HEK293T (cell line): Measurements from ENCODE around the gene SF3A2.

ENCODE experiments used
- FOXK2 ChIP-seq: fragments of 450-650 bp; IDR thresholded peaks from 2 replicates; pipeline ENCODE4 v1.6.1; 2016; ENCODE audit warnings: mild to moderate bottlenecking
- SUZ12 ChIP-seq: fragments of 450-650 bp; IDR thresholded peaks from 2 replicates; pipeline ENCODE4 v1.6.1; 2016; ENCODE audit warnings: mild to moderate bottlenecking

GRCh38 chr19:2291185-2291751, 54.6 kb downstream of the SF3A2 start:
- TF ChIP-seq SUZ12 (no peak), FOXK2 (no peak)
